H9 (cell line): Measurements from ENCODE around the gene FOXN1. TPM values are rescaled to one million over a fixed set of nuclear protein-coding genes. Genes with fewer than 3 reads are reported as not detected.
"Not testable (repeated sequence)": the region's sequence is repeated elsewhere in the genome, so short reads cannot be mapped to it uniquely, and the experiment has no call there.

Experiments used
- DNase-seq: peaks from one replicate; pipeline ENCODE4 v3.0.0-alpha.2; 2017
- H2AFZ ChIP-seq: one replicate; pipeline ENCODE4 v1.6.1; 2013; ENCODE audit warnings: mild to moderate bottlenecking, low read length, control low read depth, moderate library complexity
- H2AK5ac ChIP-seq: 2 replicates; pipeline ENCODE4 v1.6.1; 2013; ENCODE audit warnings: low read length, control low read depth, mixed read lengths; ENCODE audit not compliant: insufficient read length
- H2BK120ac ChIP-seq: one replicate; pipeline ENCODE4 v1.6.1; 2013; ENCODE audit warnings: low read depth, mild to moderate bottlenecking, low read length, control low read depth, inconsistent platforms; ENCODE audit not compliant: poor library complexity, severe bottlenecking
- H2BK12ac ChIP-seq: 2 replicates; pipeline ENCODE4 v1.6.1; 2013; ENCODE audit warnings: low read length, control low read depth, mixed read lengths, low read depth; ENCODE audit not compliant: insufficient read length
- H2BK15ac ChIP-seq: 2 replicates; pipeline ENCODE4 v1.6.1; 2013; ENCODE audit warnings: low read depth, low read length, control low read depth
- H2BK20ac ChIP-seq: one replicate; pipeline ENCODE4 v1.6.1; 2013; ENCODE audit warnings: low read depth, mild to moderate bottlenecking, low read length, control low read depth, inconsistent platforms; ENCODE audit not compliant: poor library complexity, severe bottlenecking
- H2BK5ac ChIP-seq: 2 replicates; pipeline ENCODE4 v1.6.1; 2013; ENCODE audit warnings: low read length, control low read depth, mixed read lengths; ENCODE audit not compliant: insufficient read length
- H3K14ac ChIP-seq: 2 replicates; pipeline ENCODE4 v1.6.1; 2013; ENCODE audit warnings: low read length, control low read depth; ENCODE audit not compliant: insufficient read depth
- H3K18ac ChIP-seq: 2 replicates; pipeline ENCODE4 v1.6.1; 2013; ENCODE audit warnings: low read depth, mild to moderate bottlenecking, mixed read lengths, low read length, control low read depth; ENCODE audit not compliant: insufficient read length
- H3K23ac ChIP-seq: 2 replicates; pipeline ENCODE4 v1.6.1; 2013; ENCODE audit warnings: low read length, control low read depth, mixed read lengths, low read depth; ENCODE audit not compliant: insufficient read length
- H3K23me2 ChIP-seq: 2 replicates; pipeline ENCODE4 v1.6.1; 2013; ENCODE audit warnings: low read depth, mild to moderate bottlenecking, mixed read lengths, low read length, control low read depth; ENCODE audit not compliant: insufficient read length, poor library complexity, severe bottlenecking
- H3K27ac ChIP-seq: 2 replicates; pipeline ENCODE4 v1.5.1; 2013; ENCODE audit warnings: low read length, control low read depth, mixed read lengths, low read depth; ENCODE audit not compliant: insufficient read length
- H3K27me3 ChIP-seq: 2 replicates; pipeline ENCODE4 v1.6.1; 2013; ENCODE audit warnings: low read length, control low read depth, inconsistent platforms; ENCODE audit not compliant: insufficient read depth
- H3K4ac ChIP-seq: 2 replicates; pipeline ENCODE4 v1.6.1; 2013; ENCODE audit warnings: low read depth, mild to moderate bottlenecking, control low read depth, inconsistent platforms, low read length, moderate library complexity
- H3K4me1 ChIP-seq: 2 replicates; pipeline ENCODE4 v1.6.1; 2013; ENCODE audit warnings: low read length, control low read depth, inconsistent platforms; ENCODE audit not compliant: insufficient read depth
- H3K4me2 ChIP-seq: 2 replicates; pipeline ENCODE4 v1.6.1; 2013; ENCODE audit warnings: low read length, control low read depth, mixed read lengths; ENCODE audit not compliant: insufficient read length, insufficient read depth
- H3K56ac ChIP-seq: 2 replicates; pipeline ENCODE4 v1.6.1; 2013; ENCODE audit warnings: low read depth, mild to moderate bottlenecking, mixed read lengths, low read length, control low read depth; ENCODE audit not compliant: insufficient read length
- H3K79me1 ChIP-seq: 2 replicates; pipeline ENCODE4 v1.6.1; 2013; ENCODE audit warnings: low read depth, mild to moderate bottlenecking, moderate library complexity, low read length, control low read depth, inconsistent platforms; ENCODE audit not compliant: insufficient read depth, poor library complexity, severe bottlenecking
- H3K79me2 ChIP-seq: 2 replicates; pipeline ENCODE4 v1.6.1; 2013; ENCODE audit warnings: low read length, control low read depth, inconsistent platforms; ENCODE audit not compliant: insufficient read depth
- H3K9ac ChIP-seq: 2 replicates; pipeline ENCODE4 v1.6.1; 2013; ENCODE audit warnings: low read length, control low read depth, mixed read lengths; ENCODE audit not compliant: insufficient read length; ENCODE audit errors: extremely low read depth
- H3K9me3 ChIP-seq: one replicate; pipeline ENCODE4 v1.6.1; 2013; ENCODE audit warnings: low read depth, low read length, inconsistent platforms; ENCODE audit not compliant: control insufficient read depth
- H3T11ph ChIP-seq: one replicate; pipeline ENCODE4 v1.6.1; 2013; ENCODE audit warnings: mild to moderate bottlenecking, low read length, control low read depth, inconsistent platforms
- H4K20me1 ChIP-seq: one replicate; pipeline ENCODE4 v1.6.1; 2013; ENCODE audit not compliant: control insufficient read depth, insufficient read length, insufficient read depth
- H4K5ac ChIP-seq: 2 replicates; pipeline ENCODE4 v1.6.1; 2013; ENCODE audit warnings: low read depth, mild to moderate bottlenecking, mixed read lengths, low read length, control low read depth; ENCODE audit not compliant: insufficient read length
- H4K8ac ChIP-seq: replicated peaks from 2 replicates; pipeline ENCODE4 v1.6.1; 2013; ENCODE audit warnings: low read length, control low read depth, mixed read lengths, low read depth; ENCODE audit not compliant: insufficient read length
- H4K91ac ChIP-seq: 2 replicates; pipeline ENCODE4 v1.6.1; 2013; ENCODE audit warnings: low read depth, mild to moderate bottlenecking, moderate library complexity, mixed read lengths, low read length, control low read depth; ENCODE audit not compliant: insufficient read length
- H3K27ac Mint-ChIP-seq, 3 experiments: 2 replicates in 2 of 3; 3 replicates in 1 of 3; pipeline ENCODE4 v1.8.0; 2020 to 2021; ENCODE audit warnings: mixed read lengths in 3 of 3, mild to moderate bottlenecking in 1 of 3, moderate library complexity in 1 of 3
- H3K27me3 Mint-ChIP-seq: 2 replicates; pipeline ENCODE4 v1.8.0; 2021; ENCODE audit warnings: low read depth, mild to moderate bottlenecking, moderate library complexity, mixed read lengths
- H3K36me3 Mint-ChIP-seq, 3 experiments: 2 replicates in 2 of 3; 3 replicates in 1 of 3; pipeline ENCODE4 v1.8.0; 2020 to 2021; ENCODE audit warnings: low read depth in 3 of 3, mixed read lengths in 3 of 3; ENCODE audit not compliant: insufficient read depth in 1 of 3
- H3K4me1 Mint-ChIP-seq, 2 experiments: 2 replicates each; pipeline ENCODE4 v1.8.0; 2020; ENCODE audit warnings: mixed read lengths in 2 of 2
- H3K4me3 Mint-ChIP-seq, 2 experiments: 2 replicates in 1 of 2; 3 replicates in 1 of 2; pipeline ENCODE4 v1.8.0; 2020 to 2021; ENCODE audit warnings: mild to moderate bottlenecking in 2 of 2, mixed read lengths in 2 of 2, moderate library complexity in 1 of 2
- H3K9me3 Mint-ChIP-seq, 2 experiments: 2 replicates in 1 of 2; 3 replicates in 1 of 2; pipeline ENCODE4 v1.8.0; 2020; ENCODE audit warnings: mild to moderate bottlenecking in 2 of 2, mixed read lengths in 2 of 2, moderate library complexity in 1 of 2
- CTCF ChIP-seq: fragments of 200-600 bp; sonication (generic); conservative IDR thresholded peaks from 3 replicates; pipeline ENCODE4 v1.8.0; 2021; ENCODE audit warnings: antibody characterized with exemption, mild to moderate bottlenecking
- WGBS: extraction: QIAGEN DNeasy Blood & Tissue Kit; methylation state at CpG from one replicate; pipeline ENCODE4 v1.1.7; 2013; ENCODE audit warnings: missing lambda C conversion rate, low lambda C conversion rate, mixed read lengths; ENCODE audit not compliant: insufficient read length; ENCODE audit errors: extremely low coverage; 5-methylcytosine and 5-hydroxymethylcytosine counted together
- total RNA-seq: library from RNA; stranded (reverse); gene quantifications from 2 replicates; pipeline ENCODE4 v1.2.1, GENCODE V29; 2021

Gene FOXN1
- total RNA-seq, 1 experiment from 2014 or later = not detected

GRCh38 chr17:28575126-28575795 is 69.1 kb downstream of the FOXN1 start:
- no peak for DNase-seq
- Histone ChIP-seq H3K4me2 (peak overlapping the region; percentile 38), H3K4ac (no peak overlapping the region), H3K27ac (no peak overlapping the region), H3K23ac (no peak overlapping the region), H3K79me1 (no peaks in the 10 kb centered on the region), H2AFZ (no peak overlapping the region), H2BK5ac (no peak overlapping the region), H3K56ac (no peak overlapping the region), H3K9me3 (no peaks in the 10 kb centered on the region), H3K27me3 (no peaks in the 10 kb centered on the region), H4K8ac (no peak overlapping the region), H2BK12ac (no peak overlapping the region), H4K5ac (no peak overlapping the region), H3K79me2 (no peaks in the 10 kb centered on the region), H3K14ac (no peak overlapping the region), H3K9ac (no peak overlapping the region), H3K23me2 (peaks cover 11% of the 10 kb centered on the region), H2BK120ac (no peak overlapping the region), H3K4me1 (no peaks in the 10 kb centered on the region), H4K20me1 (peaks cover 2% of the 10 kb centered on the region), H2BK15ac (no peak overlapping the region), H3K18ac (no peak overlapping the region), H4K91ac (no peak overlapping the region), H2BK20ac (no peak overlapping the region), H3T11ph (no peak overlapping the region), H2AK5ac (no peak overlapping the region)
- peaks cover 7% of the 10 kb centered on the region for H3K27me3 Mint-ChIP-seq
- peaks cover 20 to 32% of the 10 kb centered on the region in 2 experiments for H3K4me1 Mint-ChIP-seq
- H3K4me3 Mint-ChIP-seq = no peak overlapping the region
- peaks cover 23 to 52% (median 51%) of the 10 kb centered on the region in 3 experiments; a peak in 6 of 7 replicates for H3K36me3 Mint-ChIP-seq
- WGBS = no CpG with 5 or more reads among the region's 14 CpGs
- no peaks in the 10 kb centered on the region for H3K9me3 Mint-ChIP-seq
- no peak overlapping the region for H3K27ac Mint-ChIP-seq
- peak; percentile 24; the same call in 1 of the 3 replicates for TF ChIP-seq CTCF

- H4K20me1 ChIP-seq, H3K27ac Mint-ChIP-seq: not testable (repeated sequence)
- peak overlapping the region; percentile 38 for H3K4me2 ChIP-seq
Measured at GRCh38 chr17:28576016-28576415, 69.9 kb downstream of the FOXN1 start.

More at GRCh38 chr17:28576016-28576415, 69.9 kb downstream of the FOXN1 start:
- not testable (repeated sequence) for H3K14ac ChIP-seq, H2BK15ac ChIP-seq, H2AFZ ChIP-seq, H2AK5ac ChIP-seq, H3K4me1 ChIP-seq, H3T11ph ChIP-seq, H4K91ac ChIP-seq, H2BK120ac ChIP-seq, H3K23ac ChIP-seq, H3K9me3 ChIP-seq, H4K5ac ChIP-seq, H3K27ac ChIP-seq, H3K79me2 ChIP-seq, H2BK20ac ChIP-seq, H3K56ac ChIP-seq, H3K79me1 ChIP-seq, DNase-seq, H3K9me3 Mint-ChIP-seq, H3K9ac ChIP-seq, H2BK12ac ChIP-seq, H3K4ac ChIP-seq, H3K27me3 ChIP-seq, H3K18ac ChIP-seq, H3K27me3 Mint-ChIP-seq, H4K8ac ChIP-seq, H3K23me2 ChIP-seq, H2BK5ac ChIP-seq
- peaks cover 27 to 58% (median 57%) of the 10 kb centered on the region in 3 experiments; a peak in 6 of 7 replicates for H3K36me3 Mint-ChIP-seq
- peaks cover 15 to 28% of the 10 kb centered on the region in 2 experiments for H3K4me1 Mint-ChIP-seq
- peak overlapping the region; percentile 61 to 84 for H3K4me3 Mint-ChIP-seq
- WGBS = no CpG with 5 or more reads among the region's 3 CpGs
